IMR-90 (cell line): Measurements from ENCODE around the gene CNTFR. TPM values are rescaled to one million over a fixed set of nuclear protein-coding genes. Genes with fewer than 3 reads are reported as not detected.

Source experiments
- ATAC-seq: fragments of 200-7000 bp; cut with Tn5 transposase; 2 replicates; pipeline ENCODE4 v1.9.1; 2020; ENCODE audit warnings: low read depth, mild to moderate bottlenecking, moderate library complexity
- BruUV-seq: library from RNA; stranded (reverse); fragments of 400-500 nt; replicated peaks from 2 replicates; lab custom pipeline; 2021; lab: Mats Ljungman, UMichigan
- CTCF ChIA-PET: fragments of 300-600 bp; formaldehyde crosslinking; extraction: SDS; loops from one replicate; lab custom pipeline; 2021; ENCODE audit warnings: antibody characterized with exemption; lab: Yijun Ruan, JAX
- POLR2A ChIA-PET: fragments of 300-600 bp; sonication (Branson Sonifier 250); formaldehyde crosslinking; loops from one replicate; lab custom pipeline; 2022; ENCODE audit warnings: antibody characterized with exemption; ENCODE audit not compliant: unreplicated experiment; lab: Charles Lee
- DNase-seq: peaks from one replicate; pipeline ENCODE4 v3.0.0; 2013
- H2AFZ ChIP-seq: replicated peaks from 2 replicates; pipeline ENCODE3; 2013; ENCODE audit warnings: low read length, mild to moderate bottlenecking; ENCODE audit not compliant: poor library complexity
- H2AK5ac ChIP-seq: 2 replicates; pipeline ENCODE4 v1.6.1; 2013; ENCODE audit warnings: low read depth, low read length, inconsistent platforms
- H2AK9ac ChIP-seq: replicated peaks from 2 replicates; pipeline ENCODE3; 2013; ENCODE audit warnings: mild to moderate bottlenecking, low read depth, low read length, moderate library complexity; ENCODE audit not compliant: poor library complexity
- H2BK120ac ChIP-seq: 2 replicates; pipeline ENCODE4 v1.6.1; 2013; ENCODE audit warnings: low read depth, low read length, inconsistent platforms
- H2BK15ac ChIP-seq: 3 replicates; pipeline ENCODE4 v1.6.1; 2013; ENCODE audit warnings: low read depth, low read length, inconsistent platforms
- H2BK20ac ChIP-seq: 2 replicates; pipeline ENCODE4 v1.6.1; 2013; ENCODE audit warnings: low read depth, mild to moderate bottlenecking, inconsistent platforms, low read length, moderate library complexity
- H2BK5ac ChIP-seq: 2 replicates; pipeline ENCODE4 v1.6.1; 2013; ENCODE audit warnings: mild to moderate bottlenecking, low read depth, low read length, inconsistent platforms; ENCODE audit not compliant: poor library complexity, severe bottlenecking
- H3K14ac ChIP-seq: replicated peaks from 2 replicates; pipeline ENCODE4 v1.6.1; 2013; ENCODE audit warnings: low read depth, low read length, inconsistent platforms
- H3K18ac ChIP-seq: 2 replicates; pipeline ENCODE4 v1.6.1; 2013; ENCODE audit warnings: low read depth, low read length, control low read depth
- H3K23ac ChIP-seq: 2 replicates; pipeline ENCODE4 v1.6.1; 2013; ENCODE audit warnings: low read depth, low read length, inconsistent platforms
- H3K27ac ChIP-seq: 2 replicates; pipeline ENCODE4 v1.5.1; 2013; ENCODE audit warnings: mild to moderate bottlenecking, control low read depth, low read length; ENCODE audit not compliant: insufficient read depth
- H3K27me3 ChIP-seq: 2 replicates; pipeline ENCODE4 v1.6.1; 2013; ENCODE audit warnings: low read length; ENCODE audit not compliant: control insufficient read depth, insufficient read depth
- H3K36me3 ChIP-seq: 2 replicates; pipeline ENCODE4 v1.6.1; 2013; ENCODE audit warnings: low read length, mixed read lengths; ENCODE audit not compliant: control insufficient read depth, insufficient read depth
- H3K4ac ChIP-seq: 2 replicates; pipeline ENCODE4 v1.6.1; 2013; ENCODE audit warnings: low read depth, low read length, inconsistent platforms
- H3K4me1 ChIP-seq: 2 replicates; pipeline ENCODE4 v1.6.1; 2013; ENCODE audit warnings: low read length, mixed read lengths; ENCODE audit not compliant: control insufficient read depth, insufficient read depth
- H3K4me2 ChIP-seq: 2 replicates; pipeline ENCODE4 v1.6.1; 2013; ENCODE audit warnings: low read depth, mild to moderate bottlenecking, control low read depth, low read length, moderate library complexity
- H3K4me3 ChIP-seq: 2 replicates; pipeline ENCODE4 v1.5.1; 2013; ENCODE audit warnings: low read depth, mild to moderate bottlenecking, control low read depth, low read length, moderate library complexity; ENCODE audit not compliant: insufficient read depth
- H3K56ac ChIP-seq: 2 replicates; pipeline ENCODE4 v1.6.1; 2013; ENCODE audit warnings: low read length, inconsistent platforms; ENCODE audit not compliant: insufficient read depth; ENCODE audit errors: extremely low read depth
- H3K79me1 ChIP-seq, 2 experiments: 2 replicates each; pipeline ENCODE4 v1.6.1; 2013; ENCODE audit warnings: low read length in 2 of 2, inconsistent platforms in 1 of 2, low read depth in 1 of 2
- H3K9ac ChIP-seq: 2 replicates; pipeline ENCODE4 v1.6.1; 2013; ENCODE audit warnings: low read depth, low read length, control low read depth
- H3K9me1 ChIP-seq: 2 replicates; pipeline ENCODE4 v1.6.1; 2013; ENCODE audit warnings: low read length, inconsistent platforms; ENCODE audit not compliant: insufficient read depth
- H3K9me3 ChIP-seq: 2 replicates; pipeline ENCODE4 v1.6.1; 2013; ENCODE audit warnings: low read length; ENCODE audit not compliant: control insufficient read depth, insufficient read depth
- H4K20me1 ChIP-seq: 2 replicates; pipeline ENCODE4 v1.6.1; 2013; ENCODE audit warnings: low read length, inconsistent platforms; ENCODE audit not compliant: insufficient read depth
- H4K5ac ChIP-seq: 2 replicates; pipeline ENCODE4 v1.6.1; 2013; ENCODE audit warnings: mild to moderate bottlenecking, low read depth, low read length, control low read depth
- H4K8ac ChIP-seq, 2 experiments: 2 replicates each; pipeline ENCODE4 v1.6.1; 2013; ENCODE audit warnings: low read depth in 2 of 2, low read length in 2 of 2, control low read depth in 1 of 2, inconsistent platforms in 1 of 2
- H4K91ac ChIP-seq: 2 replicates; pipeline ENCODE4 v1.6.1; 2013; ENCODE audit warnings: low read depth, low read length, inconsistent platforms; ENCODE audit not compliant: insufficient read depth
- CHD1 ChIP-seq: IDR thresholded peaks from 2 replicates; pipeline ENCODE4 v1.6.1; 2012; ENCODE audit warnings: low read depth, low read length, improper control_type of control experiment
- MAFK ChIP-seq: IDR thresholded peaks from 2 replicates; pipeline ENCODE4 v1.6.1; 2012; ENCODE audit warnings: low read depth, low read length, improper control_type of control experiment
- NFE2L2 ChIP-seq: fragments of 150-350 bp; IDR thresholded peaks from 2 replicates; pipeline ENCODE4 v1.6.1; 2016; ENCODE audit warnings: low read depth, mild to moderate bottlenecking, low read length
- POLR2A ChIP-seq: IDR thresholded peaks from 2 replicates; pipeline ENCODE4 v1.6.1; 2012; ENCODE audit warnings: mild to moderate bottlenecking, low read depth, low read length
- RCOR1 ChIP-seq: IDR thresholded peaks from 2 replicates; pipeline ENCODE4 v1.6.1; 2012; ENCODE audit warnings: mild to moderate bottlenecking, low read length, improper control_type of control experiment; ENCODE audit not compliant: insufficient replicate concordance
- RFX5 ChIP-seq: IDR thresholded peaks from 2 replicates; pipeline ENCODE4 v1.8.0; 2012; ENCODE audit warnings: low read depth, mild to moderate bottlenecking, low read length, moderate library complexity
- WGBS, 2 experiments: methylation state at CpG; one replicate each; pipeline versions ENCODE4 v1.1.5 to v1.1.7; 2013; ENCODE audit warnings: missing lambda C conversion rate in 2 of 2; ENCODE audit not compliant: insufficient read length in 1 of 2; ENCODE audit errors: extremely low coverage in 2 of 2; 5-methylcytosine and 5-hydroxymethylcytosine counted together
- dilution Hi-C: fragments of 300-500 bp; cut with HindIII; formaldehyde crosslinking; loops from one replicate; pipeline ENCODE4 v1.14.3; 2018; ENCODE audit warnings: low sequenced_read_pairs; ENCODE audit not compliant: unreplicated experiment
- in situ Hi-C: fragments of 300-500 bp; cut with MboI; formaldehyde crosslinking; loops from 3 replicates; pipeline ENCODE4 v1.14.3; 2019; ENCODE audit warnings: low sequenced_read_pairs, inconsistent platforms, mixed read lengths
- intact Hi-C: fragments of 100-400 bp; cut with micrococcal nuclease; formaldehyde crosslinking; loops from 2 replicates; pipeline ENCODE4 v1.10.0; 2022
- polyA plus RNA-seq, 3 experiments: library from polyadenylated mRNA; depleted of rRNA; stranded (reverse); fragments of >200 nt; gene quantifications; 2 replicates each; pipeline ENCODE4 v1.2.3, GENCODE V29; 2012; ENCODE audit warnings: low replicate concordance in 1 of 3
- total RNA-seq: library from RNA; depleted of rRNA; stranded (reverse); fragments of >200 nt; gene quantifications from 2 replicates; pipeline ENCODE4 v1.2.3, GENCODE V29; 2012
- TF ChIP-seq, protein P1 (sequence below): fragments of 150-350 bp; IDR thresholded peaks from 2 replicates; pipeline ENCODE4 v1.6.1; 2016; ENCODE audit warnings: low read depth, mild to moderate bottlenecking, low read length, moderate library complexity, borderline replicate concordance

Gene CNTFR
- total and polyA plus RNA-seq, 2 of the 4 experiments (the other 2 are of a cell fraction): not detected

DNA sequence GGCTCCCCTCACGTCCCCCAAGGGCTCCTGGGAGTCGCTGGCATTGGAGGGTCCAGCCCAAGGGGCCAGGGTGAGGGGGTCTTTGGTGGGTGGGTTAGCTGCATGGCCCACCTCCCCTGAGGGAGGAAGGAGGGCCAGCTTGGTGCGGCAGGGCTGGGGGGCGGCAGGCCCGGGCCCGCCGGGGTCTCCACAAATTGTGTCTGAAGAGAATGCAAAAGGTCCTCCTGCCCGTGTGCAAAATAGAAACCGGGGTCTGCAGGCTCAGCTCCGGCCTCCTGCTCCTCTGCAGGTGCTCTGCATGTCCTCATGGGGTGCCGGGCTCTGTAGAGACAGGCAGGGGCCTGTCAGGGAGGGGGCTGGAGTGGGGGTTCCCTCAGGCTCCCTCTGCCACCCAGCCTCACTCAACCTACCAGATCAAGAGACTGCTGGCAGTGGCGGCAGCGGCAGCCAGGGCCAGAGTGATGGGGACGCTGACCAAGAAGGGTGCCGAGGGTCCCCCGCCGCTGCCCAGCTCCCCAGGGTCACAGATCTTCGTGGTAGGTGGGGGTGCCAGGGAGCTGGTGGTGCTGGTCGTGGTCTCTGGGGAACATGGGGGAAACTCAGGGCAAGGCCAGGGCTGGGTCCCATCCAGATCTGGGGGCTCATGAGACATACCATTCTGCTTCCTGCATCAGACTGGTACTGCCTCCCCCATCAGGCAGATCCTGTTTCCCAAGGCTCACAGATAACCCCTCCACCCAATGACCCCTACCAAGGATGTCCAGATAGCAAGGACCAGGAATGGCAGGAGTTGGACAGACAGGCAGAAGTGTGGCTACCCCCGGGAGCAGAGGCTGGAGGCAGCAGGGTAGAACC lies 37.5 kb downstream of the CNTFR start (continued):
- TF ChIP-seq, protein P1, sequence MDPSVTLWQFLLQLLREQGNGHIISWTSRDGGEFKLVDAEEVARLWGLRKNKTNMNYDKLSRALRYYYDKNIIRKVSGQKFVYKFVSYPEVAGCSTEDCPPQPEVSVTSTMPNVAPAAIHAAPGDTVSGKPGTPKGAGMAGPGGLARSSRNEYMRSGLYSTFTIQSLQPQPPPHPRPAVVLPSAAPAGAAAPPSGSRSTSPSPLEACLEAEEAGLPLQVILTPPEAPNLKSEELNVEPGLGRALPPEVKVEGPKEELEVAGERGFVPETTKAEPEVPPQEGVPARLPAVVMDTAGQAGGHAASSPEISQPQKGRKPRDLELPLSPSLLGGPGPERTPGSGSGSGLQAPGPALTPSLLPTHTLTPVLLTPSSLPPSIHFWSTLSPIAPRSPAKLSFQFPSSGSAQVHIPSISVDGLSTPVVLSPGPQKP: no peak

DNA sequence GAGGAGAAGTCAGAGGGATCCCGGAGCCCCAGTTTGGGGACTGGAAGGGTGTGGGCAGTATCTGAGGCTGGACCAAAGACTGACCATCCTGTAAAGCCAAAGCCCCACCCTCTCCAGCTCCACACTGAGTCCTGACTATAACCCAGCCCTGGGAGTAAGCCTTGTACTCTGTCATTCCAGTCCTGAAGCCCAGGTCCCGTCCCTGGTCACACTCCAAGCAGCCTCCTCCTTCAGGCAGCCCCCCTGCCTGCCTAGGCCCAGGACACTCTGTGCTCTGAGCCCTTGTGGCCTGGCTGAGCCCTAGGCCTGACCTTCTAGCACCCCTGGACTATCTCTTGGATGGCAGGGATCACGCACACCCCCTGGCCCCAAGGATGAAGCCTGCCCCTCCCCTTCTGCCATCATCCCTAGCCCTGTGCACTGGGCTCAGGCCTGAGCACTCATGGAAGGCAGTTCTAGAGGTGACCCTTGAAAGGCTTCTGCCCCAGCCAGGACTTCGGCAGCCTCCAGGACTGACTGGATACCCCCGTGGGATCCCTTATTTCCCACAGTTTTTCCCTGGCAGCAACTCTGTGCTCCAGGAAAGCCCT lies 38.7 kb downstream of the CNTFR start:
- intact Hi-C loops (no loop called here), in situ Hi-C loops (loop anchor here (5.0 kb wide), 1 partner anchor 47 kb away; no protein-coding TSS in a partner anchor), dilution Hi-C loops (no loop called here)
- H2BK20ac ChIP-seq: no peak overlapping the region
- peaks cover 54% of the 10 kb centered on the region for H3K27me3 ChIP-seq
- no peak overlapping the region for H3K56ac ChIP-seq
- H3K9me1 ChIP-seq: peaks cover 3% of the 10 kb centered on the region; the same call in 1 of the 2 replicates
- H3K23ac ChIP-seq: no peak overlapping the region
- no peaks in the 10 kb centered on the region for H3K9me3 ChIP-seq
- DNase-seq (no peak), ATAC-seq (no peak)
- H2BK120ac ChIP-seq: no peak overlapping the region
- H3K18ac ChIP-seq: no peak overlapping the region
- H4K20me1 ChIP-seq: no peaks in the 10 kb centered on the region
- no peaks in the 10 kb centered on the region for H3K4me1 ChIP-seq
- H3K36me3 ChIP-seq: no peaks in the 10 kb centered on the region
- no peak overlapping the region for H3K14ac ChIP-seq
- H4K8ac ChIP-seq: no peak overlapping the region
- no peak overlapping the region for H2AK5ac ChIP-seq
- ChIA-PET CTCF (no interaction called here), POLR2A (no interaction called here)
- no peak overlapping the region for H4K5ac ChIP-seq
- no peak overlapping the region for H3K4me2 ChIP-seq
- BruUV-seq: no TSS peak
- H2BK5ac ChIP-seq: no peak overlapping the region
- 60% methylated on average over 1 of the region's 5 CpGs; no CpG with 5 or more reads in 1 of the 2 experiments for WGBS, 2 experiments
- no peak overlapping the region for H3K4ac ChIP-seq
- H3K4me3 ChIP-seq: no peak overlapping the region
- H2AFZ ChIP-seq: no peak overlapping the region
- H3K79me1 ChIP-seq: no peaks in the 10 kb centered on the region
- no peak overlapping the region for H4K91ac ChIP-seq
- no peak overlapping the region for H3K27ac ChIP-seq
- TF ChIP-seq RFX5 (no peak), NFE2L2 (no peak), CHD1 (no peak), RCOR1 (no peak), MAFK (no peak), POLR2A (no peak)
- TF ChIP-seq, protein P1: no peak
- H3K9ac ChIP-seq: no peak overlapping the region
- H2BK15ac ChIP-seq: no peak overlapping the region
- H2AK9ac ChIP-seq: no peak overlapping the region
